H9 (cell line): ENCODE measurements around the gene KSR1. TPM values are rescaled to one million over a fixed set of nuclear protein-coding genes. Genes with fewer than 3 reads are reported as not detected.

ENCODE experiments used
- DNase-seq: peaks from one replicate; pipeline ENCODE4 v3.0.0-alpha.2; 2017
- H2AFZ ChIP-seq: one replicate; pipeline ENCODE4 v1.6.1; 2013; ENCODE audit warnings: mild to moderate bottlenecking, low read length, control low read depth, moderate library complexity
- H2AK5ac ChIP-seq: 2 replicates; pipeline ENCODE4 v1.6.1; 2013; ENCODE audit warnings: low read length, control low read depth, mixed read lengths; ENCODE audit not compliant: insufficient read length
- H2BK120ac ChIP-seq: one replicate; pipeline ENCODE4 v1.6.1; 2013; ENCODE audit warnings: low read depth, mild to moderate bottlenecking, low read length, control low read depth, inconsistent platforms; ENCODE audit not compliant: poor library complexity, severe bottlenecking
- H2BK12ac ChIP-seq: 2 replicates; pipeline ENCODE4 v1.6.1; 2013; ENCODE audit warnings: low read length, control low read depth, mixed read lengths, low read depth; ENCODE audit not compliant: insufficient read length
- H2BK15ac ChIP-seq: 2 replicates; pipeline ENCODE4 v1.6.1; 2013; ENCODE audit warnings: low read depth, low read length, control low read depth
- H2BK20ac ChIP-seq: one replicate; pipeline ENCODE4 v1.6.1; 2013; ENCODE audit warnings: low read depth, mild to moderate bottlenecking, low read length, control low read depth, inconsistent platforms; ENCODE audit not compliant: poor library complexity, severe bottlenecking
- H2BK5ac ChIP-seq: 2 replicates; pipeline ENCODE4 v1.6.1; 2013; ENCODE audit warnings: low read length, control low read depth, mixed read lengths; ENCODE audit not compliant: insufficient read length
- H3K14ac ChIP-seq: 2 replicates; pipeline ENCODE4 v1.6.1; 2013; ENCODE audit warnings: low read length, control low read depth; ENCODE audit not compliant: insufficient read depth
- H3K18ac ChIP-seq: 2 replicates; pipeline ENCODE4 v1.6.1; 2013; ENCODE audit warnings: low read depth, mild to moderate bottlenecking, mixed read lengths, low read length, control low read depth; ENCODE audit not compliant: insufficient read length
- H3K23ac ChIP-seq: 2 replicates; pipeline ENCODE4 v1.6.1; 2013; ENCODE audit warnings: low read length, control low read depth, mixed read lengths, low read depth; ENCODE audit not compliant: insufficient read length
- H3K23me2 ChIP-seq: 2 replicates; pipeline ENCODE4 v1.6.1; 2013; ENCODE audit warnings: low read depth, mild to moderate bottlenecking, mixed read lengths, low read length, control low read depth; ENCODE audit not compliant: insufficient read length, poor library complexity, severe bottlenecking
- H3K27ac ChIP-seq: 2 replicates; pipeline ENCODE4 v1.5.1; 2013; ENCODE audit warnings: low read length, control low read depth, mixed read lengths, low read depth; ENCODE audit not compliant: insufficient read length
- H3K27me3 ChIP-seq: 2 replicates; pipeline ENCODE4 v1.6.1; 2013; ENCODE audit warnings: low read length, control low read depth, inconsistent platforms; ENCODE audit not compliant: insufficient read depth
- H3K4ac ChIP-seq: 2 replicates; pipeline ENCODE4 v1.6.1; 2013; ENCODE audit warnings: low read depth, mild to moderate bottlenecking, control low read depth, inconsistent platforms, low read length, moderate library complexity
- H3K4me1 ChIP-seq: 2 replicates; pipeline ENCODE4 v1.6.1; 2013; ENCODE audit warnings: low read length, control low read depth, inconsistent platforms; ENCODE audit not compliant: insufficient read depth
- H3K4me2 ChIP-seq: 2 replicates; pipeline ENCODE4 v1.6.1; 2013; ENCODE audit warnings: low read length, control low read depth, mixed read lengths; ENCODE audit not compliant: insufficient read length, insufficient read depth
- H3K56ac ChIP-seq: 2 replicates; pipeline ENCODE4 v1.6.1; 2013; ENCODE audit warnings: low read depth, mild to moderate bottlenecking, mixed read lengths, low read length, control low read depth; ENCODE audit not compliant: insufficient read length
- H3K79me1 ChIP-seq: 2 replicates; pipeline ENCODE4 v1.6.1; 2013; ENCODE audit warnings: low read depth, mild to moderate bottlenecking, moderate library complexity, low read length, control low read depth, inconsistent platforms; ENCODE audit not compliant: insufficient read depth, poor library complexity, severe bottlenecking
- H3K79me2 ChIP-seq: 2 replicates; pipeline ENCODE4 v1.6.1; 2013; ENCODE audit warnings: low read length, control low read depth, inconsistent platforms; ENCODE audit not compliant: insufficient read depth
- H3K9ac ChIP-seq: 2 replicates; pipeline ENCODE4 v1.6.1; 2013; ENCODE audit warnings: low read length, control low read depth, mixed read lengths; ENCODE audit not compliant: insufficient read length; ENCODE audit errors: extremely low read depth
- H3K9me3 ChIP-seq: one replicate; pipeline ENCODE4 v1.6.1; 2013; ENCODE audit warnings: low read depth, low read length, inconsistent platforms; ENCODE audit not compliant: control insufficient read depth
- H3T11ph ChIP-seq: one replicate; pipeline ENCODE4 v1.6.1; 2013; ENCODE audit warnings: mild to moderate bottlenecking, low read length, control low read depth, inconsistent platforms
- H4K20me1 ChIP-seq: one replicate; pipeline ENCODE4 v1.6.1; 2013; ENCODE audit not compliant: control insufficient read depth, insufficient read length, insufficient read depth
- H4K5ac ChIP-seq: 2 replicates; pipeline ENCODE4 v1.6.1; 2013; ENCODE audit warnings: low read depth, mild to moderate bottlenecking, mixed read lengths, low read length, control low read depth; ENCODE audit not compliant: insufficient read length
- H4K8ac ChIP-seq: replicated peaks from 2 replicates; pipeline ENCODE4 v1.6.1; 2013; ENCODE audit warnings: low read length, control low read depth, mixed read lengths, low read depth; ENCODE audit not compliant: insufficient read length
- H4K91ac ChIP-seq: 2 replicates; pipeline ENCODE4 v1.6.1; 2013; ENCODE audit warnings: low read depth, mild to moderate bottlenecking, moderate library complexity, mixed read lengths, low read length, control low read depth; ENCODE audit not compliant: insufficient read length
- H3K27ac Mint-ChIP-seq, 3 experiments: 2 replicates in 2 of 3; 3 replicates in 1 of 3; pipeline ENCODE4 v1.8.0; 2020 to 2021; ENCODE audit warnings: mixed read lengths in 3 of 3, mild to moderate bottlenecking in 1 of 3, moderate library complexity in 1 of 3
- H3K27me3 Mint-ChIP-seq: 2 replicates; pipeline ENCODE4 v1.8.0; 2021; ENCODE audit warnings: low read depth, mild to moderate bottlenecking, moderate library complexity, mixed read lengths
- H3K36me3 Mint-ChIP-seq, 3 experiments: 2 replicates in 2 of 3; 3 replicates in 1 of 3; pipeline ENCODE4 v1.8.0; 2020 to 2021; ENCODE audit warnings: low read depth in 3 of 3, mixed read lengths in 3 of 3; ENCODE audit not compliant: insufficient read depth in 1 of 3
- H3K4me1 Mint-ChIP-seq, 2 experiments: 2 replicates each; pipeline ENCODE4 v1.8.0; 2020; ENCODE audit warnings: mixed read lengths in 2 of 2
- H3K4me3 Mint-ChIP-seq, 2 experiments: 2 replicates in 1 of 2; 3 replicates in 1 of 2; pipeline ENCODE4 v1.8.0; 2020 to 2021; ENCODE audit warnings: mild to moderate bottlenecking in 2 of 2, mixed read lengths in 2 of 2, moderate library complexity in 1 of 2
- H3K9me3 Mint-ChIP-seq, 2 experiments: 2 replicates in 1 of 2; 3 replicates in 1 of 2; pipeline ENCODE4 v1.8.0; 2020; ENCODE audit warnings: mild to moderate bottlenecking in 2 of 2, mixed read lengths in 2 of 2, moderate library complexity in 1 of 2
- CTCF ChIP-seq: fragments of 200-600 bp; sonication (generic); conservative IDR thresholded peaks from 3 replicates; pipeline ENCODE4 v1.8.0; 2021; ENCODE audit warnings: antibody characterized with exemption, mild to moderate bottlenecking
- WGBS: extraction: QIAGEN DNeasy Blood & Tissue Kit; methylation state at CpG from one replicate; pipeline ENCODE4 v1.1.7; 2013; ENCODE audit warnings: missing lambda C conversion rate, low lambda C conversion rate, mixed read lengths; ENCODE audit not compliant: insufficient read length; ENCODE audit errors: extremely low coverage; 5-methylcytosine and 5-hydroxymethylcytosine counted together
- total RNA-seq: library from RNA; stranded (reverse); gene quantifications from 2 replicates; pipeline ENCODE4 v1.2.1, GENCODE V29; 2021

KSR1 gene
- total RNA-seq, 1 experiment from 2014 or later = 44.9 TPM

- Histone ChIP-seq H3K27ac (no peak overlapping the region), H3K18ac (no peak overlapping the region), H3K9me3 (no peaks in the 10 kb centered on the region), H2BK5ac (no peak overlapping the region), H3K4ac (no peak overlapping the region), H3K23ac (no peak overlapping the region), H3K4me1 (no peaks in the 10 kb centered on the region), H2AFZ (no peak overlapping the region), H4K8ac (no peak overlapping the region), H3K79me2 (no peaks in the 10 kb centered on the region), H4K20me1 (no peaks in the 10 kb centered on the region), H3K4me2 (no peak overlapping the region), H2BK20ac (no peak overlapping the region), H3K14ac (no peak overlapping the region), H3K56ac (no peak overlapping the region), H2AK5ac (no peak overlapping the region), H3T11ph (no peak overlapping the region), H3K9ac (no peak overlapping the region), H4K91ac (no peak overlapping the region), H2BK15ac (no peak overlapping the region), H3K79me1 (no peaks in the 10 kb centered on the region), H2BK12ac (no peak overlapping the region), H3K23me2 (no peaks in the 10 kb centered on the region), H4K5ac (no peak overlapping the region), H2BK120ac (no peak overlapping the region), H3K27me3 (no peaks in the 10 kb centered on the region)
- Mint-ChIP-seq H3K4me1 (no peaks in the 10 kb centered on the region), H3K4me3 (no peak overlapping the region; a peak in 1 of 5 replicates), H3K27me3 (peaks cover 7% of the 10 kb centered on the region), H3K9me3 (no peaks in the 10 kb centered on the region; a peak in 1 of 5 replicates), H3K36me3 (no peaks in the 10 kb centered on the region), H3K27ac (no peak overlapping the region)
- no peak for TF ChIP-seq CTCF
- DNase-seq = no peak
- WGBS = no CpG with 5 or more reads among the region's 6 CpGs
These were observed 12.8 kb upstream of the KSR1 start for GRCh38 chr17:27443491-27443890.
